GM19452 (cell line): ENCODE data around the gene AGO4.

Source experiments
- ATAC-seq: cut with Tn5 transposase; IDR thresholded peaks from one replicate; pipeline ENCODE4 v1.9.1; 2021; ENCODE audit not compliant: unreplicated experiment

Gene AGO4

GRCh38 chr1:35894183-35894582 lies 86.4 kb downstream of the AGO4 start:
- no peak for ATAC-seq

GRCh38 chr1:35894656-35895055 lies 86.8 kb downstream of the AGO4 start:
- ATAC-seq, result no peak

DNA sequence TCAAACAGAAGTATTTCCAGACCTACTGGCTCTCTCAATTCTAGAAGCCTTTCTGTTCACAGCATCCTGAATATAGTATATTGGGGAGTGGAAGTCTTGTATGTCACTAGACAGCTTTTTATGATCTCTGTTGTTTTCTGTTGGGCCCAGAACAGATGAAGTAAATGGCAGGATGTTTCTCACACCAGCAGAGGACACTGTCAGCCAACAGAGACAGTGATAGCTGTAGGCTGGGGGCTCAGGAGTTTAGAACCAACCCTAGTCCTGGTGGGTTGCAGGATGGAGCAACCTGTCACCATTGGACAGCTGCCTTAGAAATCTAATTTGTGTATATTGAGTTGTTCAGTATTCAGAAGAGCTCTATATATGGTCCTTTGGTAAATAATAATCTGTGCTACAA lies 92.1 kb downstream of the AGO4 start:
- no peak for ATAC-seq

DNA sequence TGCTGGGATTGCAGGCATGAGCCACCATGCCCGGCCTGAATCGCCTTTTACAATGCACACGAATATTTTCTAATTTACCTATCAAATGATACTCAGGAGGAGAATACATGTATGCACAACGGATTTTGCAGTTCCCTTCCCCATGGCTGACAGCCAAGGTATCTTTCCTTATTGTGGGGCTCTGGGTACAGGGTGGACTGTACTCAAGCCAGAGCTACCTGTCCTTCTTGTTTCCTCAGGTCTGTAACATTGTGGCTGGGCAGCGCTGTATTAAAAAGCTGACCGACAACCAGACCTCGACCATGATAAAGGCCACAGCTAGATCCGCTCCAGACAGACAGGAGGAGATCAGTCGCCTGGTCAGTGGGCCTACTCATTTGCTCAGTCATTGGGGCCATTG lies 93.4 kb downstream of the AGO4 start:
- ATAC-seq, result no peak

DNA sequence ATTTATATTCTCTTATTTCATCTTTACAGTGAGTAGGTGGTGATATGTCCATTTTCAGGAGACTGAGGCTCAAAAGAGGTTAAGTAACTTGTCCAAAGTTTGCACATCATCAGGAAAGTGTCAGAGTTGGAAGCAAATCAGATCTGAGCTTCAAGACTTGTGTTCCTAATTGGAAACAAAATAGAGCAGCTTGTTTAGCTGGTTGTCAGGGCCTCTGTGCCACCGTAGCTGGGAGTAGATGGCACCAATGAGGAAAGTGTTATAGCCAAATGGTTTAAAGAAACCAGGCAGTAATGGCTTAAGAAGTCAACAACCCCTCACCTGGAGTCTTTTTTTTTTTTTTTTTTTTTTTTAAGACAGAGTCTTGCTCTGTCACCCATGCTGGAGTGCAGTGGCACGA lies 94.9 kb downstream of the AGO4 start:
- ATAC-seq, result no peak
